ENCODE results near the gene APC2. TPM values are rescaled to one million over a fixed set of nuclear protein-coding genes. Genes with fewer than 3 reads are reported as not detected.

Gene APC2
- total RNA-seq, 4 donors from 2014 or later = 0.17 to 0.22 (median 0.19) TPM; not detected in 1

DNA sequence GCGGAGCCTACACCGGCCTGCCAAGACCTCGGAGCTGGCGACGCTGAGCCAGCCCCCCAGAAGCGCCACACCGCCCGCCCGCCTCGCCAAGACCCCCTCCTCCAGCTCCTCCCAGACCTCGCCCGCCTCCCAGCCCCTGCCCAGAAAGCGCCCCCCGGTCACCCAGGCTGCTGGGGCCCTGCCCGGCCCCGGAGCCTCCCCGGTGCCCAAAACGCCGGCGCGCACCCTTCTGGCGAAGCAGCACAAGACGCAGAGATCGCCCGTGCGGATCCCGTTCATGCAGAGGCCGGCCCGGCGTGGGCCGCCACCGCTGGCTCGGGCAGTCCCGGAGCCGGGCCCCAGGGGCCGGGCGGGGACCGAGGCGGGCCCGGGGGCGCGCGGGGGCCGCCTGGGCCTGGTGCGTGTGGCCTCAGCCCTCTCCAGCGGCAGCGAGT, 18.9 kb downstream of the APC2 start:
- no peak for TF ChIP-seq CTCF (IDR thresholded peaks at IDR 0.05; ENCODE audit: low read depth)

GRCh38 chr19:1469255-1470054, 19.5 kb downstream of the APC2 start:
- no peak for TF ChIP-seq CTCF (IDR thresholded peaks at IDR 0.05; ENCODE audit: low read depth)

- TF ChIP-seq CTCF (IDR thresholded peaks at IDR 0.05; ENCODE audit: low read depth) = no peak
Measured at GRCh38 chr19:1470055-1470304, 20.1 kb downstream of the APC2 start.

- TF ChIP-seq CTCF (IDR thresholded peaks at IDR 0.05; ENCODE audit: low read depth) = no peak
Measured at GRCh38 chr19:1470305-1471009, 20.5 kb downstream of the APC2 start.

DNA sequence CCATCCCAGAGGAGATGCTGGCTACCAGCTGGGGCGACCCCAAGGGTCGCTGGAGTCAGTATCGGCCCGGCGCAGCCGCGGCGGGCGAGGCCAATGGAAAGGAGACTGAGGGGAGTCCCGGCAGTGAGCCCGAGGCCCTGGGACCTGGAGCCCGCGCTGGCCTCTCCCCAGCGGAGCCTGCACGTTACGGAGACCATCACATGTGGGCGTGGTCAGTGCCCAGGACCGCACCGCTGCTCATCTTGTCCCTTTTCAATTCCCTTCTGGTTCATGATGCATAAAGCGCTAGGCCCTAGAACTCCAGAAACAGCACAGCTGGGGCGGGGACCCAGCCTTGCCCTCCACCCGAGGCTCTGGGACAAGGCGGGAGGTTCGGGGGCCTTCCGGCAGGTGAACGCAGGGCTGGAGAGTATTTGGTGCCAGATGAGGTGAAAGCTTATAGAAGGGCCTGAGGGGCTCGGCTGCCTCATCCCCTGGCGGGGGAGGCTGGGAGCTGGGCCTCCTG, 21.1 kb downstream of the APC2 start:
- TF ChIP-seq CTCF (IDR thresholded peaks at IDR 0.05; ENCODE audit: low read depth) = no peak

DNA sequence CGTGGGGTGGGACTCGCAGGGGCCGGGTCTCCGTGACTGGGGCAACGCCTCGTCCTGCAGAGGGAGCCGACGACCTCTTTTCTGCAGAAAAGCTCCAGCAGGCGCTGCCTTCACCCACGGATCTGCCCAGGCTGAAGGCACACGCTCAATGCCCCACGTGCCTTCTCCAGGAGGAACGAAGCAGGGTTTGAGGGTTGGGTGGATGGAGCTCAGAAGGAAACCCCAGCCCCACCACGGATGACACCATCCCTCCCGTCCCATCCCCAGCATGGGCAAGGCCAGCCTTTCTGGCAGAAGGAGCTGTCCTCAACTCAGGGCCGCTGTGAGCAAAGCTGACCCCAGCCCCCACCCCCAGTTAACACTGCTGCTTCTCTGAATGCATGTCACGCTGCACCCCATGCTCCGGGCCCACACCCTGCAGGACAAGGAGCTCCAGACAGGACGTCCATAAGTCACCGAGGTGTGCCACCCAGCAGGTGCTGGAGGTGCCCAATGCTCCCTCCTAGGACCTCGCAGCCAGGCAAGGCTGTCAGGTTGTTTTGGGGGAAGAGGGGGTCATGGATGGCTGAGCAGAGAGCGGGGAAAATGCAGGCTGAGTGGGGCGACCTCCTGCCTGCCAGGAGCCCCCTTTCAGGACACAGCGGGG, 21.7 kb downstream of the APC2 start:
- TF ChIP-seq CTCF (IDR thresholded peaks at IDR 0.05; ENCODE audit: low read depth) = no peak

Data from subcutaneous adipose tissue (tissue), 4 donors.